Upper lobe of left lung (tissue), 6 donors: ENCODE data around the gene TMEM121. TPM values are rescaled to one million over a fixed set of nuclear protein-coding genes. Genes with fewer than 3 reads are reported as not detected.
A peak's percentile ranks its signal among the peaks of the same experiment; 100 is the strongest.
"Not testable (repeated sequence)": the region's sequence is repeated elsewhere in the genome, so short reads cannot be mapped to it uniquely, and the experiment has no call there.

Experiments
- ATAC-seq, 2 donors: fragments of 200-7000 bp; cut with Tn5 transposase; one replicate each; pipeline ENCODE4 v1.9.1; 2022; ENCODE audit warnings: mild to moderate bottlenecking in 2 of 2, moderate library complexity in 2 of 2; ENCODE audit not compliant: low FRiP score in 2 of 2
- DNase-seq, 2 donors: peaks; one replicate each; pipeline ENCODE4 v3.0.0-alpha.2; 2019 to 2020
- H3K27ac ChIP-seq, 4 donors: fragments of 200-600 bp; sonication (generic); one replicate each; pipeline ENCODE4 v1.5.1; 2016 to 2019
- H3K27me3 ChIP-seq, 4 donors: fragments of 200-600 bp; sonication (generic); one replicate each; pipeline ENCODE4 v1.5.1; 2017 to 2019
- H3K36me3 ChIP-seq, 4 donors: fragments of 200-600 bp; sonication (generic); one replicate each; pipeline ENCODE4 v1.5.1; 2016 to 2019
- H3K4me1 ChIP-seq, 4 donors: fragments of 200-600 bp; sonication (generic); one replicate each; pipeline ENCODE4 v1.5.1; 2018 to 2019
- H3K4me3 ChIP-seq, 4 donors: fragments of 200-600 bp; sonication (generic); one replicate each; pipeline ENCODE4 v1.5.1; 2017 to 2019; ENCODE audit warnings: mild to moderate bottlenecking in 2 of 4, moderate library complexity in 1 of 4
- H3K9me3 ChIP-seq, 4 donors: fragments of 200-600 bp; sonication (generic); one replicate each; pipeline ENCODE4 v1.5.1; 2018 to 2019
- EP300 ChIP-seq, 4 donors: sonication (generic); formaldehyde crosslinking; IDR thresholded peaks; one replicate each; pipeline ENCODE4 v1.5.1; 2017; ENCODE audit warnings: antibody characterized with exemption in 4 of 4, control low read depth in 2 of 4
- POLR2A ChIP-seq, 4 donors: fragments of 450-650 bp; IDR thresholded peaks; one replicate each; pipeline ENCODE4 v1.5.1; 2016 to 2017; ENCODE audit warnings: antibody characterized with exemption in 4 of 4, mild to moderate bottlenecking in 2 of 4
- POLR2AphosphoS5 ChIP-seq, 2 donors: sonication (generic); formaldehyde crosslinking; IDR thresholded peaks; one replicate each; pipeline ENCODE4 v1.5.1; 2017; ENCODE audit warnings: antibody characterized with exemption in 2 of 2
- WGBS, 2 donors: methylation state at CpG; one replicate each; pipeline ENCODE4 v1.1.5; 2017 to 2018; 5-methylcytosine and 5-hydroxymethylcytosine counted together
- total RNA-seq, 6 donors: library from RNA; depleted of rRNA in 4 of 6; stranded (reverse); fragments of >200 nt in 4 of 6; gene quantifications; one replicate each; pipeline versions ENCODE4 v1.1.0 to v1.2.1, GENCODE V29; 2016 to 2021
- TF ChIP-seq, protein P1 (sequence below), 6 experiments: fragments of 450-650 bp in 4 of 6; fragments of 200-600 bp in 2 of 6; sonication (generic) in 2 of 6; IDR thresholded peaks; one replicate each; pipeline ENCODE4 v1.5.1; 2016 to 2019; ENCODE audit warnings: antibody characterized with exemption in 6 of 6
- donor health status: DM: no; HTN: no; CAD: no; lungs with moderate emphysema.
- donor health status: DM: no; HTN: yes; CAD: no; lungs with severe emphysema.

Gene TMEM121
- total RNA-seq, 6 donors from 2014 or later = 0.69 to 4.6 (median 3.8) TPM; not detected in 1

DNA sequence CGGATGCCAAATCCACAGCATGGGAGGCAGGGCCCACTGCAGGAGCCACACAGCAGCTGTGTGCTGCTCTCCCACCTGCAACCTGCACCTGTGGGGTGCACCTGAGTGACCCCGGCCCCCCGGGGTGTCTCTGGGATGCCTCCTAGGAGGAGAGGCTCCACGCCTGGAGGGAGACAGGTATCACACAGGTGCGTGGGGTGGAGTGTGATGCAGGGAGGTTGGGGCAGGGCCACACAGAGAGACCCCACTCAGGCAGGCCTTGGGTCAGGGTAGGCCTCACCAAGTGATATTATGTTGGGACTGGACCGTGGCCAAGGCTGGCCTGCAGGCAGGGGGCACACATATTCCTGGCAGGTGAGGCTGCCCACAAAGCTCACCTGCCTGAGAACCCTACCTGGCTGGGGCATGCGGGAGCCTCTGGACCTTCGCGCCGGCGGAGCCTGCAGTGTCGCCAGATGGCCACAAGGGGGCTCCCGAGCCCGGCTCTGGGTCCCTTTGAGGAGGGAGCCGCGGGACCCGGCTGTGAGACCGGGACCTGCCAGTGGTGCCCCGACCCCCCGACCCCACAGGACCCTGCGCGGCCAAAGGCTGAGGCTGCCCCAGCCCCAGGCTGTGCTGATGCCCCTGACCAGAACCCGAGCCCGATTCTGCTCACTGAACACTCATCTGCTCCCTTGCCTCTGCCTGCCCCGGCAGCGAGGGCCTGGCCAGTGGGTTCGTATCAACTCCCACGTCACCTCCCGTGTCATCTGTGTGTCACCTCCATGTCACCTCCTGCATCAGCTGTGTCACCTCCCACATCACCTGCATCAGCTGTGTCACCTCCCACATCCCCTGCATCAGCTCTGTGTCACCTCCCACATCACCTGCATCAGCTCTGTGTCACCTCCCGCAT, 11.4 kb downstream of the TMEM121 start:
- DNase-seq = peak; percentile 66 to 94
- Histone ChIP-seq H3K27me3 (peaks cover 0 to 3% (median 0%) of the 10 kb centered on the region in 4 donors), H3K4me1 (peaks cover 0 to 7% (median 2%) of the 10 kb centered on the region in 4 donors), H3K27ac (no peak overlapping the region), H3K36me3 (no peaks in the 10 kb centered on the region), H3K4me3 (no peak overlapping the region), H3K9me3 (peaks cover 0 to 5% (median 0%) of the 10 kb centered on the region in 4 donors)
- no peak for TF ChIP-seq POLR2AphosphoS5 (IDR thresholded peaks at IDR 0.05)
- TF ChIP-seq, protein P1, sequence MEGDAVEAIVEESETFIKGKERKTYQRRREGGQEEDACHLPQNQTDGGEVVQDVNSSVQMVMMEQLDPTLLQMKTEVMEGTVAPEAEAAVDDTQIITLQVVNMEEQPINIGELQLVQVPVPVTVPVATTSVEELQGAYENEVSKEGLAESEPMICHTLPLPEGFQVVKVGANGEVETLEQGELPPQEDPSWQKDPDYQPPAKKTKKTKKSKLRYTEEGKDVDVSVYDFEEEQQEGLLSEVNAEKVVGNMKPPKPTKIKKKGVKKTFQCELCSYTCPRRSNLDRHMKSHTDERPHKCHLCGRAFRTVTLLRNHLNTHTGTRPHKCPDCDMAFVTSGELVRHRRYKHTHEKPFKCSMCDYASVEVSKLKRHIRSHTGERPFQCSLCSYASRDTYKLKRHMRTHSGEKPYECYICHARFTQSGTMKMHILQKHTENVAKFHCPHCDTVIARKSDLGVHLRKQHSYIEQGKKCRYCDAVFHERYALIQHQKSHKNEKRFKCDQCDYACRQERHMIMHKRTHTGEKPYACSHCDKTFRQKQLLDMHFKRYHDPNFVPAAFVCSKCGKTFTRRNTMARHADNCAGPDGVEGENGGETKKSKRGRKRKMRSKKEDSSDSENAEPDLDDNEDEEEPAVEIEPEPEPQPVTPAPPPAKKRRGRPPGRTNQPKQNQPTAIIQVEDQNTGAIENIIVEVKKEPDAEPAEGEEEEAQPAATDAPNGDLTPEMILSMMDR (IDR thresholded peaks at IDR 0.05) = peak; percentile 84 to 97 (median 91)
- WGBS, 2 donors = 28 to 49% methylated on average over 10 to 27 of the region's 30 CpGs
- peak; percentile 72 to 84 for ATAC-seq

DNA sequence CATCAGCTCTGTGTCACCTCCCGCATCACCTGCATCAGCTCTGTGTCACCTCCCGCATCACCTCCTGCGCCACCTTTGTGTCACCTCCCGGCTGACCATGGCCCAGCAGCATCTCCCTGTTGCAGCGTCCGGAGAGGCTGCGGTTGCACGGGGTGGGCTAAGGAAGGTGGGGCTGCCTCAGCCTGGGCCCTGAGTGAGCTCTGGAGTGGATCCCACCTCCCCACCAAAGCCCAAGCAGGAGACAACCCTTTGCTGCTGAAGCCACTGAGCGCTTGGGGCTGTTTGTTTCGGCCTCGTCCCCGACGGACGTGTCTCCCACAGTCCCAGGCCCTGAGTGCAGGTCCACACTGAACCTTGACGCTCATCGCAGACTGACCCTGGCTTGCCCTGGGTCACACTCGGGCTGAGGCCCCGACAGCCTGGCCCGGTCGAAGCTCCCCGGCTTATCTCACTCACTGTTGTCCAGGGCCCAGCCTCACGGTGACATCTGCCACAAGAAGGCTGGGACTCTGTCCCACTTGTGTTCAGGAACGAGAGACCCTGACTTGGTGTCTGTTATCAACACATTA, 12.2 kb downstream of the TMEM121 start:
- TF ChIP-seq POLR2AphosphoS5 (IDR thresholded peaks at IDR 0.05) = no peak
- TF ChIP-seq EP300 (IDR thresholded peaks at IDR 0.05) = no peak
- TF ChIP-seq, protein P1 (IDR thresholded peaks at IDR 0.05) = no peak
- TF ChIP-seq POLR2A (IDR thresholded peaks at IDR 0.05) = no peak
- H3K4me3 ChIP-seq = no peak overlapping the region
- peaks cover 0 to 11% (median 3%) of the 10 kb centered on the region in 4 donors for H3K9me3 ChIP-seq
- peaks cover 0 to 7% (median 2%) of the 10 kb centered on the region in 4 donors for H3K4me1 ChIP-seq
- 86% methylated on average over 22 to 23 of the region's 23 CpGs for WGBS, 2 donors
- H3K27me3 ChIP-seq = peaks cover 0 to 3% (median 0%) of the 10 kb centered on the region in 4 donors
- peak in 1 of 2 donors; percentile 68 for DNase-seq
- no peak for ATAC-seq
- no peaks in the 10 kb centered on the region for H3K36me3 ChIP-seq
- no peak overlapping the region for H3K27ac ChIP-seq

DNA sequence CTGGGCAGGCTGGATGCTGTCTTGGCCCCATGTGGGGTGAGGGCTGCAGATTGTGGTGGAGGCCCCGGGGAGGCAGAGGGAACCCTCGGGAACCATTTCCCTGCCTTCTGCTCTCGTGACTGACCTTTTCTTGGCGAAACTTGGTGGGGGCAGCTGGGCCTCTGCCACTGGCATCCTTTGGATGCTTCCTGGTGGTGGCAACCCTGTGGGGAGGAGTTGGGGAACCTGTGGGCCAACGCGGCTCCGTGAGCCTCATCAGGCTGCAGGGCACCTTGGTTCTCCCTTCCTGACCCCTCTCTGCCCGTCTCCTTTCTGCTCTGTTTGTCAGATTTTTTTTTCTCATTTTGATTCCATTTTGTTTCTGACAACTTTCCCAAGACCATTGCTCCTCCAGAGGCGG, 14.4 kb downstream of the TMEM121 start:
- 79 to 85% methylated on average over 9 of the region's 9 CpGs for WGBS, 2 donors
- H3K27ac ChIP-seq = no peak overlapping the region
- no peak for ATAC-seq

DNA sequence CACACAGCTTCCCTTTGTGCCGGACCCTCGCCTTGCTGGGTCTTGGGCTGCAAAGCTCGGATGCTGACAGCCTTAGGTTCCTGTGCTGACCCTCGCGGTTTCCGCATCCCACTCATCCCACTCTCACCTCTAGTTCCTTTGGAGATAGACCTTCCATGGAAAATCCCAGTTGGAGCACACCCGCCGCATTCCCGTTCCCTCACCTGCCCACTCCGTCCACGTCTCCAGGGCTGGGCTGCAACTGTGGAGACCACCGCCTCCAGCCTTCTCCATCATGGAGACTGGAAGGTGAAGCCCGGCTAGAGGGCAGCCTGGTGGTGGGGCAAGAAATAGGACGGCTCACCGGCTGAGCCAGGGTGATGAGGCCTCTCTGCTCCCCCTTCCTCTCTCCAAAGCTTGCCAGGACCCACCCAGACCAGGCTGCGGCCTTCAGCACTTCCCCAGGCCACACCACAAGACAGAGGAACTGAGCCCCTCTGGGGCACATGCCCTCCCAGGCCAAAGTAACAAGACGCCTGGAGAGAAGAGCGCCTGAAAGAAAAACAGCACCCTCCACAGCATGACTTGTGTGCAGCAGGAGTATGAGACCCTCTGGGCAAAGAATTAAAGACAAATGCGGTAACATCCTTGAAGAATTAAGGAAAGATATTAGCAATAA, 15.0 kb downstream of the TMEM121 start:
- no peak overlapping the region for H3K27ac ChIP-seq
- ATAC-seq (no peak), DNase-seq (peak in 1 of 2 donors; percentile 43)
- peaks cover 0 to 7% (median 2%) of the 10 kb centered on the region in 4 donors for H3K4me1 ChIP-seq
- peaks cover 0 to 3% (median 0%) of the 10 kb centered on the region in 4 donors for H3K27me3 ChIP-seq
- 77 to 84% methylated on average over 19 of the region's 19 CpGs for WGBS, 2 donors
- no peaks in the 10 kb centered on the region for H3K36me3 ChIP-seq
- no peak overlapping the region for H3K4me3 ChIP-seq
- TF ChIP-seq POLR2AphosphoS5 (IDR thresholded peaks at IDR 0.05) (no peak), POLR2A (IDR thresholded peaks at IDR 0.05) (no peak), EP300 (IDR thresholded peaks at IDR 0.05) (no peak)
- TF ChIP-seq, protein P1 (IDR thresholded peaks at IDR 0.05) = no peak
- peaks cover 0 to 13% (median 4%) of the 10 kb centered on the region in 4 donors for H3K9me3 ChIP-seq

More for the DNA sequence above, 14.4 kb downstream of the TMEM121 start:
- peaks cover 0 to 13% (median 4%) of the 10 kb centered on the region in 4 donors for H3K9me3 ChIP-seq
- no peaks in the 10 kb centered on the region for H3K36me3 ChIP-seq
- H3K27me3 ChIP-seq = peaks cover 0 to 3% (median 0%) of the 10 kb centered on the region in 4 donors
- H3K4me1 ChIP-seq = peaks cover 0 to 7% (median 2%) of the 10 kb centered on the region in 4 donors
- peak in 1 of 2 donors; percentile 50 for DNase-seq
- no peak overlapping the region for H3K4me3 ChIP-seq
- TF ChIP-seq POLR2A (IDR thresholded peaks at IDR 0.05) (no peak), EP300 (IDR thresholded peaks at IDR 0.05) (no peak), POLR2AphosphoS5 (IDR thresholded peaks at IDR 0.05) (no peak)
- TF ChIP-seq, protein P1 (IDR thresholded peaks at IDR 0.05) = no peak

DNA sequence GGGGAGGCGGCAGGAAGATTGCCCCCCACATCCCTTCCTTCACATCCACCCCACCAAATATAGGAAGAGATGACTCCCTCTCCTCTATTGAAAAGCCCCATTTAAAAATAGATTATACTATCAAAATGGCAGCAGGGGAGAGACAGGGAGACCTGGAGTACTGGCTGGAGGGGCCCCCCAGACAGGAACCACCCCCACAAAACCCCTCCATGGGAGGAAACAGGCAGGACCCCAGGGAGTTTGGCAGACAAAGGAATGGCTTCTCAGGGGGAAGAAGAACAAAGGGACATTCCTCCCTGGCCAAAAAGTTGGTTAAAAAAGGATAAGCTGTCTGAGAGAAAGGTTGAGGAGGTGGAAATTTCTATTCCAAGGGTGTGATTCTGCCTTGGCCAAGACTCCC, 19.3 kb downstream of the TMEM121 start:
- not testable (repeated sequence) for DNase-seq, H3K4me1 ChIP-seq, H3K4me3 ChIP-seq, H3K27me3 ChIP-seq, H3K27ac ChIP-seq, ATAC-seq, H3K36me3 ChIP-seq
- H3K9me3 ChIP-seq = peaks cover 0 to 13% (median 4%) of the 10 kb centered on the region in 4 donors
- WGBS, 2 donors = 59 to 79% methylated on average over 1 of the region's 1 CpG

DNA sequence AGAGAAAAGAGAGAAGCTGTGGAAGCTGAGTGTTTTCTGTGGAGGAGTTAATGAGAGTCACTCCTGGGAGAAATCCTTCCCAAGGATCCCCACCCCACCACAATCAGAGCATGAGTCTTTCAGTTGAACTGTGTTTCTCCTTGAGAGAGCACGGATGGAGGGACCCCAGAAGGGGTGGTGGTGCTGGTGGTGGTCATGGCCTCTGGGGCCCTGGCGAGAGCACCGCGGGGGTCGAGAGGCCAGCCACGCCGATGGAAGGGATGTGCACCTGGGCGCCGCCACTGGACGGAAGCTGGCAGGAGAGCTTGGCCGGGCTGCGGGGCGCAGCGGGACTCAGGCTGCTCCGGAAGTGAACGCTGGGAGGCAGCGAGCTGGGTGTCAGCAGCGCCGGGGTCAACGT, 20.0 kb downstream of the TMEM121 start:
- H3K9me3 ChIP-seq = peaks cover 0 to 13% (median 4%) of the 10 kb centered on the region in 4 donors
- H3K4me3 ChIP-seq, H3K27ac ChIP-seq, H3K4me1 ChIP-seq, H3K36me3 ChIP-seq, H3K27me3 ChIP-seq: not testable (repeated sequence)
- no CpG with 5 or more reads among the region's 20 CpGs for WGBS, 2 donors
- ATAC-seq (peak; percentile 38 to 49), DNase-seq (peak in 1 of 2 donors; percentile 74)

DNA sequence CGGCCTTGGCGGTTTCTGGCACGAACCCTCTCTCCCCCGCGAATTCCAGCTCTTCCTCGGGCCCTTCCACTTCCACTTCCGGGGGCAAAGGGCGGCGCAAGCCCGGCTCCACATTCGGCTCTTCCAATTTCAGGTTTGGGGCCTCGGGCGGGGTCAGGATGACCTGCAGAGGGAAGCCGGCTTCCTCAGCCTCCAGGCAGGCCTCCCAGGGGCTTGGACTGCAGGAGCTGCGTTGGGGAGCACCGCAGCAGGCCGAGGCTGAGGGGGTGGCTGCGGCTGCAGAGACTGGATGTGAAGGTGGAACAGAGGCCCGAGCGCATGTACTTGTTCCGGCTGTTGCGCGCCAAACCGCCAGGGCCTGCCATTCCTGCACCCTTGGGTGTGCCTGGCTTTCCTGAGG, 20.7 kb downstream of the TMEM121 start:
- H3K9me3 ChIP-seq = peaks cover 0 to 13% (median 4%) of the 10 kb centered on the region in 4 donors
- ATAC-seq = peak in 1 of 2 donors; percentile 26
- DNase-seq = peak in 1 of 2 donors; percentile 69
- WGBS, 2 donors = 100% methylated on average over 9 to 10 of the region's 24 CpGs
- not testable (repeated sequence) for H3K27ac ChIP-seq, H3K4me3 ChIP-seq, H3K27me3 ChIP-seq, H3K36me3 ChIP-seq, H3K4me1 ChIP-seq
